ENCODE results near the gene MBD6.

Gene MBD6

DNA sequence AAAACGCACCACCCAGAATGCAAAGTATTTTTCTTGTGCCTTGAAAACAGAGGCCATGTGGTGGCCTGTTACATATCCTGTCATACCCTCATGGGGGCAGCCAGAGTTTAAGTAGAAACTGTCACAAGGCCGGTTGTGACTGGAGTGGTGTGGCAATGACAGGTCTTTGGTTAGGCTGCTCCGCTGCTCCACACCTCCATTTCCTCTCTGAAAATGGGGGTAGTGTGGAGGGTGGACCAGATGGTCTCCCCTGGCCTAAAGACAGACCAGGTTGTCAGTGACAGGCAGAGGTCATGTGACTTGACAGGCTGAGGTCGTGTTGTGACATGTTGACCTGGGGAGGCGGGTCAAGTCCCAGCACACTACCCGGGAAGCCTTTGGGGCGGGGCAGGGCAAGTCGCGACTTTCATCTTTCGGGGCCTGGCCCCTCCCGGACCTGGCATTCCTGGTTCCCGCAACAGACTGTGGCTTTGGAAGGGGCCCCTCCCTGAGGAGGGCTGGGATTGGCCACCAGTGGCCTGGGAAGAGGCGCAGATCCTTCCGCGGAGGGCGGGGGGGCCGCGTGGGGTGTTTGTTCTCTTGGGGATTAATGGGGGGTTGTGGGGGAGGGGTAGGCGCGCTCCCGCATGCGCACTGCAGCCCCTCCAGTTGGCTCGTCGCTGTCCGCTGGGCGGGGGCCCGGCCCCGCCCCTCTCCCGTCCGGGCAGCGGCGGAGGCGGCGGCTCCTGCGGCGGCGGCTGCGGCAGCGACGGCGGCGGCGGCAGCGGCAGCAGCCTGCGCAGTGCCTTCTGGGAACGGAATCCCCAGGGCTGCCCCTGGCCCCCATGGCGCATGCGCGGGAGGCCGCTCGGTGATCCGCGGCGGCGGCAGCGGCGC, at the start of gene MBD6:
TSS of gene MBD6 (plus strand) at position 814 of the 876 bp plus-strand sequence. CDS start 1,480 bp downstream, outside the sequence.
- peak; percentile 88 for DNase-seq (ENCODE audit: low read depth)

DNA sequence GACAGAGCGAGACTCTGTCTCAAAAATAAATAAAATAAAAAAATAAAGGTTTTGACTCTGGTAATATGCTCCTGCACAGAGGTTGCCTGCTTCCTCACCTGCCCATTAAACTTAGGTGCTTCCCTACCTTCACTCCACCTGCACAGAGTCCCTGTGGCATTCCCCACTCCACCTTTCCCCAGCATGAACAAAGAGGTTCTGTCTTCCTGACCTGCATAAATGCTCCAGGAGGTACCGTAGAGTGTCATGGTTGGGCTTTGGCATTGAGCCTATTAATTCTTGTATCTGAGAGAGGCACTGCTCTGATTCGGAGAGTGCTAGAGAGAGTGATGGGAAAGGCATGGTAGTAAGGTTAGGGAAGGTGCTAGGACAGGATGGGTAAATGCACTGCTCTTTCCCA, 49.2 kb upstream of the MBD6 start:
- no peak for DNase-seq (ENCODE audit: low read depth)

GRCh38 chr12:57473886-57474285, 48.7 kb upstream of the MBD6 start:
- DNase-seq (ENCODE audit: low read depth): no peak

DNA sequence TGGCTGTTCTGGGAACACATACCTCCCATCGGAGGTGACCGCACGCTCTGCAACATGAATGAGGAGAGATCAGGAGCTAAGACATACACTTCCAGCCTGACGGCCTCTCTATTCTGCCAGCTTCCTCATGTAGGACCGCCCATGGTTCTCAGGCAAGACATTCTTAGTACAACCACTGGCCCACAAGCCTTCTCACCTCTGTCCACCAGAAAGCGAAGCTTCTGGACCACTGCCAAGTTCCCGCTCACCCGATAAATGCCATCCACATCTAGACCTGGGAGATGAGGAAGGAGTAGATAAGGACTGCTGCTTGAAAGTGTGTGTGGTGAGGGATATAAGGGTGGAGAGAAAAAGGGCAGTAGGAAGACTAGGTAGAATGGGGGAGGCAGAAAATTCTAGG, 48.2 kb upstream of the MBD6 start:
- DNase-seq (ENCODE audit: low read depth): no peak

DNA sequence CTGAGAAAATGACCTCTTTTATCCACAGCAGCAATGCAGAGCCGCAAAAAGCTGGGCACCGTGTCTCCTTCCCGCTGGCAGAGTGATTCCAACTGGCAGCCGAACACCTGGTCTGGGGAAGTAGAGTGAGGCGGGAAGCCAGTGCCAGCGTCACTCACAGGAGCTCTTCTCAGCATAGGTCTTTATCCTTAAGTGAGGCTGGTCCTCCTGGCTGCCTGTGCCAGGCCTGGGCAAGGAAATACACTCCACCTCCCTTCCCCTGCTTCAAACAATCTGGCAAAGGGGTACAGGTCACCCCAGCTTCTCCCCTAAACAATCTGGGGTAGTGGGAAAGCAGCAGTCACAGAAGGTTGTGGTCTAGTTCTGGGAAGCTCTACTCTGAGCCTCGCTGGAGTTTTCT, 47.8 kb upstream of the MBD6 start:
- no peak for DNase-seq (ENCODE audit: low read depth)

DNA sequence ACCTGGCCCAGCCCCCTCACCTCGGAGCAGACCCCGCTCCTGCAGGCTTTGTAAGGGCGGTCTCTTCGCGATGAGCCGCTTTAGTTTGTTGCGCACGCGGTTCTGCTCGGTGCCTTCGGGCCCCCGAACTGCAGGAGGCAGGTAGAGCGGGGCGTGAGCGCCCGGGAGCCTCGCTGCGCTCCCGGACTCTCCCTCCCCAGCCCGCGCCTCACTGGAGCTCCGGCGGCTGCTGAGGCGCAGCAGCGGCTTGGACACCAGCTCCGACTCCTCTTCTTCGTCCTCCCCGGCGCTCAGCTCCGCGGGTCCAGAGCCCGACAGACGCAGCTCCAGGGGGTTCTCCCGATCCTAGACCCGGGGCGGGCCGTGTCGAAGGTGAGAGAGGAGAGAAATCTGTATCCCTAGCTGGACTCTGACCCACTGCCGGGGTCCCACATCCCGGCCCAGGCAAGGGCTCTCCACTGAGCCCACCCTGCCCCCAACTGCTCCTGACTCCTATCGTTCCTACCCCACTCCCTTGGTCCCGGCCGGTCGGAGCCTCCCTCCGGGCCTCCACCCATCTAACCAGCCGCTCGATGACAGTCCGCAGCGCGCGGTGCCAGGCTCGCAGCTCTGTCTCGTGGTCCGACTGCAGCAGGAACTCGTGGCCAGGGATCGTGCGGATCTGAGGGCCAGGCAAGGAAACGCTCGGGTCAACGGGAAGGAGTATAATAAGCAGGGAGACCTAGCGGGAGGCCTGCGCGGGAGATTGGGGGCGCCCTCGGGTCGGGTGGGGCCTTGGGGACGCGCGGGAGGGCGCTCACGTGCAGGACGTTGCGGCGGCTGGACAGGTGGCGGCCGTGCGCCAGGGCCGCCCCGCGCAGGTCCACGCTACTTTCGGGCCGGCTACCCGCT, 47.1 kb upstream of the MBD6 start:
- DNase-seq (ENCODE audit: low read depth): no peak

DNA sequence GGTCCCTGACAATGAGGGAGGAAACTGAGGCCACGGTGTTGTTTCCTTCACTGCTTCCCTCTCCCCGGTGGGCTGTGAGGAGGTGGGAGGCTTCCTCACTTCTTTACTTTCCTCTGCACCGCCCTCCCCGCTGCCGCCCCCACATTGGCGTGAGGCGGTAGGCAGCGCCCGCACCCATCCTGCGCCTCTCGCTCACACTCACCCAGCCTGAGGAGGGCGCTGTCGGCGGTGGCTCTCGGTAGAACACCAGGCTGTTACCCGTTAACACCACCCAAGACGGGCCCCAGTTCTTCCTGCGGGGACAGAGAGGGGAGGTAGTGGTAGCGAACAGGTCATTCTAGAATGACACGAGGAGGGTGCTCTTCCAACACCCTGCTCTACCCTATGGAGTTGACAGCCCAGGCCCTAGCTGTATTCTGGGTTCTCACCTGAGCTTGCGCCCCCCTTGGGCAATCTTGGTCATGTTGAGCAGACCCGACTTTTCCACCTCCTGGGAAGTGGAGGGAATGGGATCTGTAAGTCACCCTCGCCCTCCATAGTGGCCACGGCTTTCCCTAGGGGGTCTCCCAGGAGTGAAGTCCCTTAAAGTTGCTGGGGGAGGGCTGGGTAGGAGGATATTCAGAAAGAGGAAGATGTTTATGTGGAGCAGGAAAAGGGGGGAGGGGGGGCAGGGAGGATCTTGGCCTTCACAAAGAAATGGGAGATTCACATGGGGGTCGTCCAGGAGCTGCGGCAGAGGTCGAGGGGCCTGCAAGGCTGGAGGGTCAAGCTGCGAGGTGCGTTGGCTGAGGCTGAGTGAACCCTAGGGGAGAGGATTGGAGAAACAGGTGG, 46.2 kb upstream of the MBD6 start:
- DNase-seq (ENCODE audit: low read depth): no peak

DNA sequence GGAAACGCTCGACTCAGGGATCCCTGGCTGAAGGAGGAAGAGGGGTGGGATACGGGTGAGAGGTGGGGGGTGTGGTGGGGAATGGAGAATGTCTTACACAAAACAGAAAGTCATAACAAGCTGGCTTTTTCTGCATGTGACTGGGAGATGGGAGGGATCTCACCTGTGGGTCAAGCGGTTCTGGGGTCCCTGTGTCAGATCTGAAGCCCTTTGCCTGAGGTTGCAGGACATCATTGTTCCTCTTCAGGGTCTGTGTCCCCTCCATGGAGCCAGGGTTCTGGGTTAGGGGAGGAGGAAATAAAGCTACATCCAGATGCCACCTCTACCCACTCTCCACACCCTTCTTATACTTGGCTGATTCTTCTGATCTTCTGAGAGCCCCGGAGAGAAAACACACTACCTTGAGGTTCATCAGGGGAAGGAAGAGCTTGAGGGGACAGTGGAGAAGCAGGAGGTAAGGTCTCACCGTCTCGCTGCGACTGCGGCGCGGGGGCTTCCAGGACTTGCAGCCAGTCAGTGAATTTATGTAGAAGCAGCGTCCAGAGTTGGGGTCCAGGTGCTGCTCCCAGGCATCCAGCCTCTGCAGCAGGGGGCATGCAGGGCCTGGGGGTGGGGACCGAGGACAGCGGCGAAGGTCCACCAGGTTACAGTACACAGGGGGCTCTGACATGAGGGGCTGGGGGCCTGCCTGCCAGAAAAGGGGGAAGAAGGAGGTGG, 45.5 kb upstream of the MBD6 start:
- DNase-seq (ENCODE audit: low read depth): no peak

GRCh38 chr12:57477710-57478681, 44.6 kb upstream of the MBD6 start:
- DNase-seq (ENCODE audit: low read depth): no peak

DNA sequence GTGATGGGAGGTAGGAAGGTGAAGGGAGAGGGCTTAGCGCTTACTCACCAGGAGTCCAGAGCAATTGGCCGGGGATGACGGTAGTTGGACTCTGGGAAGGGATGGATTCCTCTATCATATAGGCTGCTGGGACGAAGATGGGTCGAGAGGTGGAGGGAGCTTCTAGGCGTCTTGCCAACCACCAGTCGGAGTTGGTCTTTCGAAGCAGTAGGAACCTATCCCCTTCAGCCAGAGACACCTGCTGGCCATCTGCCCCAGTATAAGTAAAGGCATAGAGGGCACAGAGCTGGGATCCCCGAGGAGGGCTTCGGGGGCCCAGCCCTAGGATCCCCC, 43.6 kb upstream of the MBD6 start:
- DNase-seq (ENCODE audit: low read depth): no peak

DNA sequence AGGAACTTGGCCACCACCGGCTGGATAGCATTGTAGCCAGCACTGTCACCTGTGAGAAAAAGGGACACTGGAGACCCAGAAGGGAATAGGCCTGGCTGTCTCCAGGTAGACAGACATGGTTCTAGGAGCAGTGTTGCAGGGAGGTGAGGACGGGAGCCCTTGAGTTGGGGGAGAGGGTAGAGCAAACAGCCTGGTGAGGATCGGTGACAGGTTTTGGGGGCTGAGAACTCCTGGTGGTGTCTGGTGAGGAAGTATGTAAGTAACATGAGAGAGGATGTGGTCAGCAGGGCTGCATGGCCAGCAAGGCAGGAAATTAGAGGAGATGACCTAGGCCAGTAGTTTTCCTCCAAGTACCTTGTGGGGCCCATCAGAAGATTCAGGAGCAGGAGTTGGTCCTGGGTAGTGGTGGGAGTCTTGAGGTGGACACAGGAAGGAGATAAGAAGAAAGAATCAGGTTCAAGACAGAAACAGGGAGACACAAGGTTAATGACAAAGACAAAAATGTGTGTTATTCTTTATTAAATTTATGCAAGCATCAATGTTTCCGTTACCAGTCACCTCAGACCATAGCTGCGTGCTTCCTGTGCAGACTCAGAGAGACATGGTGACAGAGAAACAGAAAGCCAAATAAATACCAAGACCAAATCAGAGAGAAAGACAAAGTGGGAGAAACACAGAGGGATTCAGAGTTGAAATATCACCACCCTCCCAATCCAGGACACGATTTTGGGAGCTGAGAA, 43.1 kb upstream of the MBD6 start, which contains the start of gene ARHGAP9:
TSS of gene ARHGAP9 (minus strand) at position 491 of the 740 bp plus-strand sequence. CDS start at position 31, 460 bp downstream.
- DNase-seq (ENCODE audit: low read depth): no peak

GRCh38 chr12:57481671-57482070, 41.0 kb upstream of the MBD6 start:
- no peak for DNase-seq (ENCODE audit: low read depth)

DNA sequence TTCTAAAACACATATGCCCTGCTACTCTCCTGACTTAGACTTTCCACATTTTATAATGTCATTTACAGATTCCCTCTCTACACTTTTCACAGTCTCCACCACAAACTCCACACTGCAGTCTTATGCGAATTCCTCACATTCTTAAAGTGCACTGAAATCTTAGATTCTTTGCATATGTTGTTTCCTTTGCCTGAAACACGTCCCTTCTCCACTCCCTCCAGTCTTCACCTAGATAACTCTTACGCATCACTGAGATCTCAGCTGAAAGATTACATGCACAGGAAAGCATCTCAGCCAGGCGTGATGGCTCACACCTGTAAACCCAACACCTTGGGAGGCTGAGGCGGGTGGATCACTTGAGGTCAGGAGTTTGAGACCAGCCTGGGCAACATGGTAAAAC, 39.2 kb upstream of the MBD6 start:
- DNase-seq (ENCODE audit: low read depth): no peak

DNA sequence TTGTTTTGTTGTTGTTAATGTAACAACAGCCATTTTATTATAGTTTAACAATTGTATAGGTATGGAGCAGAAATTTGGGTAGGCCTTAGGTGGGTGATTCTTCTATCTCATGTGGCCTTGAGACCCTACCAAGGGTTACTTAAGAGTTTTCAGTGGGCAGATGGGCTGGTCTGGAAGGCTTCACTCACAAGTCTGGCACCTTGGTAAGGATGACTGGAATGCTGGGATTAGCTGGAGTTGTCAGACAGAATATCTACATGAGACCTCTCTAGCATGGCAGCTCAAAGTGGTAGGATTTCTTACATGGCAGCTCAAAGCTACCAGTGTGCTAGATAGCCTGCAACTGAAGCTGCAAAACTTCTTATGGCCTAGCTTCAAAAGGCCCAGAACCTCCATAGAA, 36.9 kb upstream of the MBD6 start:
- DNase-seq (ENCODE audit: low read depth): no peak

GRCh38 chr12:57487055-57487596, 35.5 kb upstream of the MBD6 start:
- no peak for DNase-seq (ENCODE audit: low read depth)

DNA sequence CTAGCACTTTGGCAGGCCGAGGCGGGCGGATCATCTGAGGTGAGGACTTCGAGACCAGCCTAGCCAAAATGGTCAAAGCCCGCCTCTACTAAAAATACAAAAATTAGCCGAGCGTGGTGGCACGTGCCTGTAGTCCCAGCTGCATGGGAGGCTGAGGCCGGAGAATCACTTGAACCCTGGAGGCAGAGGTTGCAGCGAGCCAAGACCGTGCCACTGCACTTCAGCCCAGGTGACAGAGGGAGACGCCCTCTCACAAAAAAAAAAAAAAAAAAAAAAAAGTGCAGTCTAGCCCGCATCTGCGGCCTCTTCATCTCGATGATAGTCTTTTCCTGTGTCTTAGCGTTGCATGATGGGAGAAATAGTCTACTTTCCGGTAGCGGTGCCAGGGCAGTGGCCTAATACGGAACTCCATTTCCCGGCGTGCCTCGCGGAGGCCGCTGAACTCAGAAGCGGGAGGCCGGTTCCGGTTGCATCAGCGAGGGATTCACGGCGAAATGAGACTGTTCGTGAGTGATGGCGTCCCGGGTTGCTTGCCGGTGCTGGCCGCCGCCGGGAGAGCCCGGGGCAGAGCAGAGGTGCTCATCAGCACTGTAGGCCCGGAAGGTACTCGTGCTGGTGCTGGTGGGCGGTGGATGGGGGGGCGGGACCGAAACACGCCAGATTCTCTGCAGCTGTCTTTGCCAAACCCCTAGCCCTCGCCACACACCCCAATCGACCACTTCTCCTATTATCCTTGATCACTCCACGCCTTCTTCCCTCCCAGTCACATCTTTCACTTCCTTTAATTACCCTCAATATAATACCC, 34.8 kb upstream of the MBD6 start, which contains the start of gene MARS1:
TSS of gene MARS1 (plus strand) at position 472 of the 805 bp plus-strand sequence. CDS start at position 495, 23 bp downstream.
- DNase-seq (ENCODE audit: low read depth): peak; percentile 94

- DNase-seq (ENCODE audit: low read depth): no peak
Observed at GRCh38 chr12:57488402-57489156, 34.0 kb upstream of the MBD6 start.
